NT2/D1 (cell line): ENCODE measurements around the gene DHX36.

Source experiments
- YY1 ChIP-seq: IDR thresholded peaks from 2 replicates; pipeline ENCODE4 v1.6.1; 2011; ENCODE audit not compliant: insufficient read length, insufficient read depth
- ZNF274 ChIP-seq: IDR thresholded peaks from 2 replicates; pipeline ENCODE4 v1.6.1; 2011; ENCODE audit warnings: mild to moderate bottlenecking, low read depth, low read length

GRCh38 chr3:154252759-154253638 lies 71.3 kb downstream of the DHX36 start:
- TF ChIP-seq YY1 (no peak), ZNF274 (no peak)
